ENCODE results near the gene ARL13B.

DNA sequence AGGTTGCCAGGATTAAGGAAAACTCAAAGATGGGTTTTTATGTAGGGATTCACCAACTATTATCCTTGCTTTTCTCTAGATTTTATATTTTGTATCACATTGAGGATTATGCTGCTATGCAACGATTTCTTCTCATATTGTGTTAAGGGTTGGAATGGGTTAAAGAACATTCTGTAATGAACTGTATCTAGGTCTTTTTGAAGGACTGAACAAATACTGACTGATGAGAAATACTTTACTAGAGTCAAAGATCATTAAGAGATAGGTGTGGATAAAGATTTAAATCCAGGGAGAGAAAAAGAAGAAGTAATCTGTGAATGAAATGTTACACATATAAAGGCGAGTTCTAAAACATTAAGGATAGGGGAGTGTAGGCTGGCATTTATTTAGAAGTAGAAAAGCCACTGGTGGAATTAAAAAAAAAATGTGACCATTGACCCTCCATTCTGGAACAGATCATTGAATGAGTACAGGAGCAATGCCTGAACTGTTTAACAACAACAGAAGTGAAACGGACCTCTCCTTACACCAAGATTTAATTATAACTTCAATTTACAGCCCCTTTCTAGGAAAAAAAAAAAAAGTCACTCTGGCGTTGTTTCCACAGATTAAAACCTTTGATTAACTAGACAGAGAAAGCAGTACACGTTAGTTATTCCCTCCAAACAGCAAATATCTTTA, 45.4 kb upstream of the ARL13B start:
- TF ChIP-seq GATA2 (IDR thresholded peaks at IDR 0.05; ENCODE audit: low read depth, low read length) (no peak), GATA3 (IDR thresholded peaks at IDR 0.05; ENCODE audit: low read depth, low read length) (no peak)

Measured in SH-SY5Y (cell line).